Panc1 (cell line): ENCODE results near the gene WFS1.
A peak's percentile ranks its signal among the peaks of the same experiment; 100 is the strongest.

Source experiments
- CTCF ChIP-seq: fragments of 450-650 bp; IDR thresholded peaks from 2 replicates; pipeline ENCODE4 v1.5.1; 2017; ENCODE audit warnings: mild to moderate bottlenecking
- POLR2AphosphoS5 ChIP-seq: IDR thresholded peaks from 2 replicates; pipeline ENCODE4 v1.6.1; 2012; ENCODE audit warnings: mild to moderate bottlenecking, low read depth, low read length, moderate library complexity
- REST ChIP-seq, 2 experiments: IDR thresholded peaks; 2 replicates each; pipeline ENCODE4 v1.6.1; 2011 to 2012; ENCODE audit warnings: low read depth in 2 of 2, control low read depth in 1 of 2, low read length in 1 of 2, mild to moderate bottlenecking in 1 of 2, moderate library complexity in 1 of 2; ENCODE audit not compliant: insufficient read depth in 1 of 2
- SIN3A ChIP-seq: IDR thresholded peaks from 2 replicates; pipeline ENCODE4 v1.6.1; 2012; ENCODE audit warnings: low read depth, mild to moderate bottlenecking, low read length, moderate library complexity, borderline replicate concordance; ENCODE audit not compliant: insufficient read depth
- TCF7L2 ChIP-seq: IDR thresholded peaks from 2 replicates; pipeline ENCODE4 v1.6.1; 2011; ENCODE audit warnings: mild to moderate bottlenecking, low read depth, low read length, inconsistent platforms

- peak; percentile 80 for TF ChIP-seq CTCF
- no peak for TF ChIP-seq REST (IDR thresholded peaks at IDR 0.05; ENCODE audit: insufficient read depth in 1 of 2, low read depth in 2 of 2, low read length in 1 of 2)
- no peak for TF ChIP-seq POLR2AphosphoS5
- no peak for TF ChIP-seq SIN3A
- TF ChIP-seq TCF7L2 = no peak
Measured at GRCh38 chr4:6250235-6250983, 19.2 kb upstream of the WFS1 start.
